Measurements from ENCODE around the gene HDGFL2.

HDGFL2 gene

GRCh38 chr19:4471403-4472173 lies 509 bp upstream of the HDGFL2 start:
- DNase-seq: peak; percentile 99

GRCh38 chr19:4473011-4473762 lies 1.1 kb downstream of the HDGFL2 start:
- DNase-seq: no peak

GRCh38 chr19:4473763-4474513 lies 1.8 kb downstream of the HDGFL2 start:
- no peak for DNase-seq

GRCh38 chr19:4474514-4475022 lies 2.5 kb downstream of the HDGFL2 start:
- peak; percentile 80 for DNase-seq

- DNase-seq: no peak
These were observed 5.1 kb downstream of the HDGFL2 start for GRCh38 chr19:4477034-4477801.

- no peak for DNase-seq
These were observed 10.7 kb downstream of the HDGFL2 start for GRCh38 chr19:4482721-4483364.

GRCh38 chr19:4483385-4483784 lies 11.3 kb downstream of the HDGFL2 start:
- DNase-seq: no peak

- no peak for DNase-seq
These were observed 15.5 kb downstream of the HDGFL2 start for GRCh38 chr19:4487572-4487971.

GRCh38 chr19:4488496-4488895 lies 16.4 kb downstream of the HDGFL2 start:
- DNase-seq: no peak

GRCh38 chr19:4491446-4491845 lies 19.3 kb downstream of the HDGFL2 start:
- no peak for DNase-seq

- DNase-seq: no peak
These were observed 20.4 kb downstream of the HDGFL2 start for GRCh38 chr19:4492337-4493103.

- DNase-seq: no peak
These were observed 21.2 kb downstream of the HDGFL2 start for GRCh38 chr19:4493104-4493928.

GRCh38 chr19:4493929-4494690 lies 22.0 kb downstream of the HDGFL2 start:
- DNase-seq: no peak

- DNase-seq: no peak
These were observed 22.6 kb downstream of the HDGFL2 start for GRCh38 chr19:4494691-4495064.

GRCh38 chr19:4495471-4495870 lies 23.4 kb downstream of the HDGFL2 start:
- no peak for DNase-seq

- no peak for DNase-seq
These were observed 24.2 kb downstream of the HDGFL2 start for GRCh38 chr19:4496304-4496703.

GRCh38 chr19:4497770-4498389 lies 25.8 kb downstream of the HDGFL2 start:
- DNase-seq: no peak

- DNase-seq: no peak
These were observed 26.6 kb downstream of the HDGFL2 start for GRCh38 chr19:4498694-4499093.

GRCh38 chr19:4499318-4499717 lies 27.2 kb downstream of the HDGFL2 start:
- no peak for DNase-seq
